Stimulated activated CD8-positive, alpha-beta memory T cell treated with anti-CD3 and anti-CD28 coated beads, Interleukin-15, amount 100 ng/mL, for 48 hours (primary cell): ENCODE measurements around the gene UNC5C.

Experiments
- DNase-seq, 2 donors: peaks; one replicate each; pipeline ENCODE4 v3.0.0-alpha.2; 2020; ENCODE audit warnings: low read depth in 2 of 2

UNC5C gene

GRCh38 chr4:95220205-95221175, 328.3 kb downstream of the UNC5C start:
- no peak for DNase-seq

- DNase-seq = no peak
Measured at GRCh38 chr4:95219109-95219508, 329.7 kb downstream of the UNC5C start.

GRCh38 chr4:95217197-95217596, 331.6 kb downstream of the UNC5C start:
- no peak for DNase-seq

- no peak for DNase-seq
Measured at GRCh38 chr4:95216636-95217035, 332.1 kb downstream of the UNC5C start.

- DNase-seq = no peak
Measured at GRCh38 chr4:95215991-95216605, 332.7 kb downstream of the UNC5C start.

GRCh38 chr4:95215043-95215442, 333.7 kb downstream of the UNC5C start:
- no peak for DNase-seq

- DNase-seq = no peak
Measured at GRCh38 chr4:95214408-95214807, 334.4 kb downstream of the UNC5C start.

GRCh38 chr4:95213366-95213765, 335.4 kb downstream of the UNC5C start:
- DNase-seq = no peak

- DNase-seq = no peak
Measured at GRCh38 chr4:95212692-95213091, 336.1 kb downstream of the UNC5C start.

- no peak for DNase-seq
Measured at GRCh38 chr4:95209927-95210326, 338.8 kb downstream of the UNC5C start.

- no peak for DNase-seq
Measured at GRCh38 chr4:95204873-95205272, 343.9 kb downstream of the UNC5C start.

GRCh38 chr4:95204267-95204844, 344.4 kb downstream of the UNC5C start:
- DNase-seq = no peak

- DNase-seq = no peak
Measured at GRCh38 chr4:95198961-95199360, 349.8 kb downstream of the UNC5C start.

GRCh38 chr4:95197353-95197752, 351.4 kb downstream of the UNC5C start:
- DNase-seq = no peak

- DNase-seq = no peak
Measured at GRCh38 chr4:95193391-95194224, 355.2 kb downstream of the UNC5C start.

GRCh38 chr4:95191537-95191936, 357.2 kb downstream of the UNC5C start:
- no peak for DNase-seq

GRCh38 chr4:95190751-95191436, 357.9 kb downstream of the UNC5C start:
- no peak for DNase-seq

GRCh38 chr4:95188701-95189370, 359.9 kb downstream of the UNC5C start:
- no peak for DNase-seq

GRCh38 chr4:95186666-95187065, 362.1 kb downstream of the UNC5C start:
- no peak for DNase-seq

GRCh38 chr4:95183656-95184408, 364.9 kb downstream of the UNC5C start:
- no peak for DNase-seq
